Astrocyte of the cerebellum (primary cell): ENCODE measurements around the gene PCDH9.

Experiments
- DNase-seq: peaks from one replicate; pipeline ENCODE4 v3.0.0-alpha.2; 2011; ENCODE audit warnings: low read depth
- H3K4me3 ChIP-seq: 2 replicates; pipeline ENCODE4 v1.5.1; 2011; ENCODE audit warnings: mild to moderate bottlenecking, low read depth, low read length, moderate library complexity
- CTCF ChIP-seq: IDR thresholded peaks from 2 replicates; pipeline ENCODE4 v1.5.1; 2012; ENCODE audit warnings: low read length, low read depth, moderate library complexity, mild to moderate bottlenecking; ENCODE audit errors: missing control alignments
- in situ Hi-C: cut with HindIII; loops from 2 replicates; pipeline ENCODE4 v1.10.0; 2017; ENCODE audit warnings: low sequenced_read_pairs

Gene PCDH9

GRCh38 chr13:66984241-66984640 is 245.9 kb downstream of the PCDH9 start:
- TF ChIP-seq CTCF: no peak
- no peak for DNase-seq
- no peak overlapping the region for H3K4me3 ChIP-seq
- in situ Hi-C loops: no loop called here

- H3K4me3 ChIP-seq: no peak overlapping the region
- TF ChIP-seq CTCF: no peak
- no peak for DNase-seq
- in situ Hi-C loops: no loop called here
Observed at GRCh38 chr13:66981912-66982311, 248.2 kb downstream of the PCDH9 start.

- no peak overlapping the region for H3K4me3 ChIP-seq
- no peak for DNase-seq
- in situ Hi-C loops: no loop called here
- TF ChIP-seq CTCF: no peak
Observed at GRCh38 chr13:66977161-66977560, 253.0 kb downstream of the PCDH9 start.

- no peak for DNase-seq
- H3K4me3 ChIP-seq: no peak overlapping the region
- no peak for TF ChIP-seq CTCF
- in situ Hi-C loops: no loop called here
Observed at GRCh38 chr13:66974889-66975288, 255.2 kb downstream of the PCDH9 start.

GRCh38 chr13:66974174-66974573 is 256.0 kb downstream of the PCDH9 start:
- no peak overlapping the region for H3K4me3 ChIP-seq
- no peak for TF ChIP-seq CTCF
- DNase-seq: no peak
- in situ Hi-C loops: no loop called here

GRCh38 chr13:66972659-66973058 is 257.5 kb downstream of the PCDH9 start:
- DNase-seq: no peak
- H3K4me3 ChIP-seq: no peak overlapping the region
- TF ChIP-seq CTCF: no peak
- in situ Hi-C loops: no loop called here

- in situ Hi-C loops: no loop called here
- H3K4me3 ChIP-seq: no peak overlapping the region
- TF ChIP-seq CTCF: no peak
- DNase-seq: no peak
Observed at GRCh38 chr13:66971004-66971403, 259.1 kb downstream of the PCDH9 start.
